HG03432 (cell line): ENCODE data around the gene AOC2.
"Not testable (repeated sequence)": the region's sequence is repeated elsewhere in the genome, so short reads cannot be mapped to it uniquely, and the experiment has no call there.

Source experiments
- ATAC-seq: cut with Tn5 transposase; IDR thresholded peaks from one replicate; pipeline ENCODE4 v1.9.1; 2021; ENCODE audit warnings: mild to moderate bottlenecking, moderate library complexity; ENCODE audit not compliant: unreplicated experiment

AOC2 gene

DNA sequence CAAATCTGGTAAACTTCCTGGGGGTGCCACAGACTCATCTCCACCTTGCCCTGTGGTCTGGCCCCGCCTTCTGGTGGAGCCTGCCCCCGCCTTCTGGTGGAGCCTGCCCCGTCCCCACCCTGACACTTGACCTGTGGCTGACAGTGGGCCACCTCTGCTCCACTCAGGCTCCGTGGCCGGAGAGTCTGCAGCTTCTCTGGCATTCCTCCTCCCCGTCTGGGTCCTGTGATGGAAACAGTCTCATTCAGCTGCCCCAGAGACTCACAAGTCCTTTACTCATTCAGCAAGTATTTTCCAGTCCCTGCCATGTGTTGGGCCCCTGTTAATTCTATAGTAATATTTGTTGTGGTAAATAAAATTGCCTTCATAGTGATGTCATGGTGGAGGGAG, 35.2 kb downstream of the AOC2 start:
- ATAC-seq = no peak

DNA sequence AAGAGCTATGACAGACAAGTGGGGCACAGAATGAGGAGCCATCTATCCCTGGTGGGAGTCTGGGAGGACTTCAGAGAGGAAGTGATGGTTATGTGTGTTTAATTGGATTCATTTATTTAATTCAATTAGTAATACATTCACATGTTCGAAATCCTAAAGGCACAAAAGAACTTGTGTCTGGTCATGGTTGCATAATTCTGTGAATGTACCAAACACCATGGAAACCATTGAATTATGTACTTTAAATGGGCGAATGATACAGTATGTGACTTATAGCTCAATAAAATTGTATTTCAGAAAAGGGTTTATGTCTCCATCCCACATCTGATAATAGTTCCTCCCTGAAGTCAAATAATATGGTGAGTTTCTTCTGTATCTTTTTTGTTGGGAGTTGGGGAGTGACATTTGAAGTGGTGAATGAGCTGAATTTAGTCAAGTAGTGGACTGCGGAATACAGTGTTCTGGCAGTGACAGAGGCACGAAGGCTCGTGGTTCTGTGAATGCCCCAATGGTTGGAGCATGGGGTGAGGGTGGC, 36.5 kb downstream of the AOC2 start:
- ATAC-seq = no peak

DNA sequence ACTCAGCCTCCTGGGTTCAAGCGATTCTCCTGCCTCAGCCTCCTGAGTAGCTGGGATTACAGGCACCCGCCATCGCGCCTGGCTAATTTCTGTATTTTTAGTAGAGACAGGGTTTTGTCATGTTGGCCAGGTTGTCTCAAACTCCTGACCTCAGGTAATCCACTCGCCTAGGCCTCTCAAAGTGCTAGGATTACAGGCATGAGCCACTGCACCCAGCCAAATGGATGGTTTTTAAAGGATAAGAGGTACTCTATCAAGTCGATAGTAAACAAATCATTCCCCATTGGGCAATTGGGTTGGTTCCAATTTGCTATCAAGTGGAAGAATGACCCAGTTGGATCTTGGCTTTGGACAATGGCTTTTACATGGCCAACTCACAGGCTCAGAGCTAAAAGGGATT, 37.3 kb downstream of the AOC2 start:
- not testable (repeated sequence) for ATAC-seq

DNA sequence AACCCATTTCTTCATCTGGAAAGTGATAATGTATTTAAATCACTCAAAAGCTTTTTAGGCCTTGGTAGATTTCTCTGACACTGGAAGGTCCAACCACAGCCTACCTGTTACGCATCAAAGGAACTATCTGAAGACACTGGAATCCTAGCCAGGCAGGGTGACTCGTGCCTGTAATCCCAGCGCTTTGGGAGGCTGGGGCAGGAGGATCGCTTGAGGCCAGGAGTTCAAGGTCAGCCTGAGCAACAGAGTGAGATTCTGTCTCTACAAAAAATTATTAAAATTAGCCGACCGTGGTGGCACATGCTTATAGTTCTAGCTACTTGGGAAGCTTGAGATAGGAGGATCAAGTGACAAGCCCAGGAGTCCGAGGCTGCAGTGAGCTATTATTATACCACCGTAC, 37.8 kb downstream of the AOC2 start:
- ATAC-seq = no peak

DNA sequence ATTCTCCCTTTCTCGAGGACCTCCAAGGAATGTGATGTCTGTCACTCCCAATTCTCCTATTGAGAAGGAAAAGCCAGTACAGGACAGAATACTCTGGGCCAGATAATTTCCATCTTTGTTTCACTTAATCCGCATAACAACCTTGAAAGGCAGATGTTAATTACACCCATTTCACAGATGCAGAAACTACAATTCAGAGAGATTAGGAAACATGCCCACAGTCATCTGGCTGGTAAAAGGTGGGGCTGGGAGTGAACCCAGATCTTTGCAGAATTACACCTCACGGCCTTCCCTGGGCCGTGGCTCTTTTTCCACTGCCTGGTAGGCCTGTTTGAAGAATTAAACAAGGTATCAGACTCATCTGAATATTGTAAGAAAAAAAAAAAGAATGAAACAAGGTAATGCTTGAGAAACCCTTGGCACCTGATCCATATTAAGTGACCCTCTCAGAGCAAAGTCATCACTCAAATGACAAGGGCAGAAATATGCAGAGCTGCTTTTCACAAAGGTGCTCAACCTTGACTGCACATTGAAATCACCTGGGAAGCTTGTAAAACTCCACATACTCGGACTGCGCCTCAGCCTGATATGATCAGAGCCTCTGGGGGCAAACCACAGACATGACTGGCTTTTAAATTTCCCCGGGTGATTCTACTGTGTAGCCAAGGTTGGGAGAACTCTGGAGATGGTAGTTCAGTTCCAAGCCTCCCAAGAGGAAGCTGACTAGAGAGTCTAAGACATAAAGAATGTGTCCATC, 39.6 kb downstream of the AOC2 start:
- no peak for ATAC-seq

DNA sequence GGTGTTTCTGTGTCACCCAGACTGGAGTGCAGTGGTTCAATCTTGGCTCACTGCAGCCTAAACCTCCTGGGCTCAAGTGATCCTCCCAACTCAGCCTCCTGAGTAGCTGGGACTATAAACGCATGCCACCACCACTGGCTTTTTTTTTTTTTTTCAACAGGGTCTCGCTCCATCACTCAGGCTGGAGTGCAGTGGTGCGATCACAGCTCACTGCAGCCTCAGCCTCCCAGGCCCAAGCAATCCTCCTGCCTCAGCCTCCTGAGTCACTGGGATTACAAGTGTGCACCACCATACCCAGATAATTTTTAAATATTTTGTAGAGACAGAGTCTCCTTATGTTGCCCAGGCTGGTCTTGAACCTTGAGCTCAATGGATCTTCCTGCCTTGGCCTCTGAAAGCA, 41.4 kb downstream of the AOC2 start:
- ATAC-seq = not testable (repeated sequence)

DNA sequence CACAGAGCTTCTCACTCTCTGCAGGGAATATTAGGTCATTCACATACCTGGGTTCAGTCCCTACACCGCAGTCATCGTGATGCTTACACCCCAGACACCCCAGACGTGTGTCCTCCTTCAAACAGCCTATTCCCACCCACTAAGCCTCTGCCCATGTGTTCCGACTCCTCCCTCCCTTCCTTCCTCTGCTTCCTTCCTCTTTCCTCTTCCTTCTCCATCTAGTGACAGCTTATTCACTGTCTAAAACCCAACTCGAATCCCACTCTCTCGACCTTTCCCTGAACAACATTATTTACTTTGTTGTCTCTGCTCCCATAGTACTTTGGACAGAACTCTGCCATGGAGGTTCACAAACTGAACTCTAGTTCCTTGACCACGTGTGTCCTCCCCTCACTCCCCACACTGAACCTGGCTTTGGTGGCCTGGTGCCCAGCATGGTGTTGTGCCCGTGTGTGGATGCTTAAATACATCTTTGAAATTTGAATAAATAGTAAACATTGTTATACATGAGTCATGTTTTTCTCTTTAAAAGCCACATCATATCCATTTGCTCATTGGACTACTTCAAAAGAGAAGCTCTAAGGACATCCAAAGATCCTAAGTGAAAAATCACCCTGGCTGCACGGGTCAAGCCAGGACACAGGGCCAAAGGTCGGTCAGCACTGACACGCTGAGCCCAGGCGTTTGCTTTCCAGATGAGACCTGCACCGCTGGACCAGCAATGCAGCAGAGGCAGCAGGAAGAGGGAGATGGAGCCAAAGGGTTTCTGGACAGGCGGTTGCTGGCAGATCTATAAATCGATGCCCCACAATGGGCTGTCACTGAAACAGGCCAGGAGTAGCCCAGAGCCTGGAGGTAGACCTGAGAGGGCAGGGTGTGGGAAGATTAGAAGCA, 42.1 kb downstream of the AOC2 start:
- no peak for ATAC-seq

DNA sequence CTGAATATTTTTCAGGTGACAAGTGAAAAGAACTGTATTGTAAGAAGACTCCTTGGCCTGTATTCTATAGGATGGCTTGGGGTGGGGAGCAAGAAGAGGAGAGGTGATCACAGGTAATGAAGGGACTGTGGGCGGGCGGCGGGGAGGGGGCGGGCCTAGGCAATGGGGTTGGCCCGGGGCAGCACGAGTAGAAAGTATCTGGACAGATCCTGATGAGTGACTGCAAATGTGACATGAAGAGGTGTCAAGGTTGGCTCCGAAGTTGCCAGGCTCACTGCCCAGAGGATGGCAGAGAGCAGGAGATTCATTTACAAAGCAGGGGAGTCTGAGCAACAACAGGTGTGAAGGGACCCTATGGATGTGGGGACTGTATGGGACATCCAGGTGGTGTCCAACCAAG, 45.4 kb downstream of the AOC2 start:
- no peak for ATAC-seq

DNA sequence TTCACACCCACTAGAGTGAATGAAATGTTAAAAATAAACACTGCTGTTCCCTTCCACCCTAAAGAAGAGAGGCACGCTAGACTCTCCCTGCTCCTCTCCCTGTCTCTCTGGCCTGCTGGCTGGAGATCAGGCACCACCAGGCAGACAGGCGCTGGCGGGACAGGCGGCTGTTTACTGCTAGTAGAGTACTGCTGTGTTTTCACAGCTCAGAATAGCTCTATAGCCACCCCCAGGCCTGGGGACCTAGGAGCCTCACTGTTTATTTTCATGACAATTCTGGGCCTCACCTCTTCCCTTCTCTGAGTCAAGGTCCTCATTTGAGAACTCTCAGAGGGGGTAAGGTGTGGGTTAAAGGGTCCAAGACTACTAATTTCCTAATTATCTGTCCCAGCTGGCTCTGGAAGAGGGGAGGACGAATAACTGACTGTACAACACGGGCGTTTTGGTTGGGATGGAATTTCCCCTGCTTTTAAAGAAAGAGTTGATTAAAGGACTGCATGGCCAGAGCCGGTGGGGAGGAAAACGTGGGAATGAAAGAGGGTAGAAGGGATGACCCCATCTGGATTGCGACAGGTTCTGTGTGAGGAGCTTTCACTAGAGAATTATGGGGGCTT, 47.3 kb downstream of the AOC2 start:
- ATAC-seq = no peak

DNA sequence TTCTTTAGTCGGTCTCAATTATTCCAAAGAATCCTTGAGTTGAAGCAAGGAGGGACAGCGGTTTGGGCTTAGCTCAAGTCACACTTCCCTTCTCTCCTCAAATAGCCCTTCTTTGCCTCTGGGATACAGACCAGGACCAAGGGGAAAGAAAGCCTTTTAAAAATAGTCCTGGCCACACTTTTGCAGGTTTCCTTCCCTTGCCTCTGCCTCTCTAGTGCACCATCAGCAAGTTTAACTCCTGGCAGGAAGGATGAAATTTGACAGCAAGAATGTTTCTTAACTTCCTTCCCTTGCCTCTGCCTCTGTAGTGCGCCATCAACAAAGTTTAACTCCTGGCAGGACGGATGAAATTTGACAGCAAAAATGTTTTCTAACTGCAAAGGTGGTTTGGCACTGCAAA, 49.0 kb downstream of the AOC2 start:
- ATAC-seq = no peak

DNA sequence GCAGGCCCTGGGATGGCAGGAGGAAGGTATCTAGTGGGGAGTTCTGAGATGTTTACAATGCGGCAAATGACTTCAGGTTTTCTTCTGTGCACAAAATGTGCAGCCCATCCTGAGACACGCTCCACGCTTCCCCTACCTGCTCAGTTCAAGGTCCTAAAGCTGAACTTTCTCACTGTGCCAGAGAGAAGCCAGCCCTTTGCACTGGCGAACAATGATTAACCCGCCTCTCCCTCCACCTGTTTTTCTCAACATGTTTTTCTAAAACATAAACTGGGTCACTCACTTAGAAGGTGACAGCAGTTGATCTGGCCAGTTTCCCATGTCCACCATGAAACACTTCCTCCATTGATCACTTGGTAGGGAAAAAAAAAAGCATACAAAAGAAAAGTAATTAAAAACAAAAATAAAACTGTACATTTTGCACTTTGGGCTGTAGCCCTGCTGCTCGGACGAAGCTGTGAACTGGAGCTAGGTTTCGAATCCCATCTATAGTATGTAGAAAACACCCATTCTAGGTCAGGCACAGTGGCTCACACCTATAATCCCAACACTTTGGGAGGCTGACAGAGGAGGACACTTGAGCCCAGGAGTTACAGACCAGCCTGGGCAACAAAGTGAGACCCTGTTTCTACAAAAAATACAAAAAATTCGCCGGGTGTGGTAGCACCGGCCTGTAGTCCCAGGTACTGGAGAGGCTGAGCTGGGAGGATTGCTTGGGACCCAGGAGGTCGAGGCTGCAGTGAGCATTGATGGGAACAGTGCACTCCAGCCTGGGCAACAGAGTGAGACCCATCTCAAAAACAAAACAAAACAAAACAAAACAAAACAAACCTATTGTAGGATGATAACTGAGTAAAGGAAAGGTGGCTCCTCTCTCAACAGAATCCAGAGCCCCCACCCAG, 50.2 kb downstream of the AOC2 start:
- no peak for ATAC-seq

DNA sequence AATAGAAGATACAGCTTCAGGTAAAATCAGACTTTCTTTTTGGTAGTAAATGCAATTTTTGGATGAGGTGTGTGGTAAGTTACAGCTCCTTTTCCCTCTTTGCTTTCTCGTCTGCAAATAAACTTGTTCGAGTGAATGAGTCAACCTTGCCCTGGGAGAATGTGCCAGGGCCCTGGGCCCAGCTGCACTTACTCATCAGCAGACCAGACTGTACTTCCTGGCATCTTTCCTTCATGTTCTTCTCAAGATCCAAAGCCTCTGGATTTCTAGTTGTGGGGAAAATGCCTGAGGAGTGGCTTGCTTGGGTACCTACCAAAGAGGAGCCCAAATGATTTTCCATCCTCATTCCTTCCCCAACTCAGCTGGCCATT, 50.8 kb downstream of the AOC2 start:
- ATAC-seq = no peak

DNA sequence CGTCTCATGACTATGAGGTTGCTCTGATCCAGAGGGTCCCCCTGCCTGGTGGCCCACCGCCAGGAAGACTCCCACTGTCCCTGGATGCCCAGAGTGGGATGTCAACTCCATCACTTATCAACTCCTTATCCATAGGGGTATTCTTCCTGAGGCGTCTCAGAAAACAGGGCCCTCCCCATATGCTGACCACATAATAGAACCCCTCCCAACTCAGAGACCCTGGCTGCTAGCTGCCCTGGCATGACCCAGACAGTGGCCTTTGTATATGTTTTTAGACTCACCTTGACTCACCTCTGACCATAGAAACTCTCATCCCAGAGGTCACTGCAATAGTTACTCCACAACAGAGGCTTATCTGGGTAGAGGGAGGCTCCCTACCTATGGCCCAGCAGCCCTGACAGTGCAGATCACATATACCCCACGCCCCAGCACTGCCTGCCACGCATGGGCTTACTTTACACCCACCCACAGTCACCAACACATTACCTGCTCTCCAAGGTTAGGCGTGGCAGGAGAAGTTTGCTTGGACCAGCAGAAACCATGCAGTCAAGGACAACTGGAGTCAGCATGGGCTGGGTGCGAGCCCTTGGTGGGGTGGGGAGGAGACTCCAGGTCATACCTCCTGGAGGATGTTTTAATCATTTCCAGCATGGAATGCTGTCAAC, 53.9 kb downstream of the AOC2 start:
- ATAC-seq = no peak

DNA sequence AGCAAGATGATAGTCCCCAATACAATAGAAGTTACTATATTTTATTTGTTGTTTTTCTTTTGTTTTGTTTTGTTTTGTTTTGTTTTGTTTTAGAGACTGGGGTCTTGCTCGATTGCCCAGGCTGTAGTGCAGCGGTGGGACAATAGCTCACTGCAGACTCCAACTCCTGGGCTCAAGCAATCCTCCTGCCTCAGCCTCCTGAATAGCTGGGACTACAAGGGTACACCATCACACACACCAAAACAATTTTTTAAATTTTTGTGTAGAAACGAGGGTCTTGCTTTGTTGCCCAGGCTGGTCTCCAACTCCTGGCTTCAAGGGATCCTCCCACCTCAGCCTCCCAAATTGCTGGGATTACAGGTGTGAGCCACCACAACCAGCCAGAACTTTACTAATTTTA, 55.6 kb downstream of the AOC2 start:
- ATAC-seq = not testable (repeated sequence)
